ENCODE results near the gene C11orf98. TPM values are rescaled to one million over a fixed set of nuclear protein-coding genes. Genes with fewer than 3 reads are reported as not detected.

Gene C11orf98
- total and polyA plus RNA-seq, 2 of the 13 experiments (the other 11 are each of a cell fraction or from before 2014, with no cell fraction given) = 30.4 to 91.8 TPM

- TF ChIP-seq ZBTB49 (CRISPR knock-in tag; IDR thresholded peaks at IDR 0.05; ENCODE audit: borderline replicate concordance) = no peak
- TF ChIP-seq ATAD3A (CRISPR knock-in tag; IDR thresholded peaks at IDR 0.05) = no peak
- TF ChIP-seq GTF2F1 (IDR thresholded peaks at IDR 0.05; ENCODE audit: low read length) = no peak
- peak; percentile 68 for TF ChIP-seq ZBTB38 (CRISPR knock-in tag; IDR thresholded peaks at IDR 0.05)
- no peak; the same call in 1 of the 2 replicates for TF ChIP-seq ZNF362 (CRISPR knock-in tag; IDR thresholded peaks at IDR 0.05; ENCODE audit: borderline replicate concordance)
- TF ChIP-seq STAG1 (CRISPR knock-in tag; IDR thresholded peaks at IDR 0.05) = 0 out of 2 replicates have a peak, but pooled peaks have one; percentile 4
- 0 out of 2 replicates have a peak, but pooled peaks have one; percentile 35 for TF ChIP-seq ZNF672 (CRISPR knock-in tag; IDR thresholded peaks at IDR 0.05)
- TF ChIP-seq HOMEZ (CRISPR knock-in tag; IDR thresholded peaks at IDR 0.05; ENCODE audit: low read depth) = 0 out of 2 replicates have a peak, but pooled peaks have one; percentile 21
- TF ChIP-seq GTF3A (CRISPR knock-in tag; conservative IDR thresholded peaks at IDR 0.05) = no peak
- peak; percentile 69; the same call in 1 of the 2 replicates for TF ChIP-seq ZNF766 (CRISPR knock-in tag; IDR thresholded peaks at IDR 0.05; ENCODE audit: borderline replicate concordance)
- TF ChIP-seq ATF7-NPFF (CRISPR knock-in tag; IDR thresholded peaks at IDR 0.05; ENCODE audit: low read depth) = no peak; the same call in none of the 2 replicates
- TF ChIP-seq PHB2 (IDR thresholded peaks at IDR 0.05; ENCODE audit: partially characterized antibody) = no peak
- TF ChIP-seq MTF2 (CRISPR knock-in tag; IDR thresholded peaks at IDR 0.05; ENCODE audit: borderline replicate concordance) = no peak
- peak; percentile 67; the same call in 1 of the 2 replicates for TF ChIP-seq ZFP82 (CRISPR knock-in tag; IDR thresholded peaks at IDR 0.05; ENCODE audit: borderline replicate concordance)
- TF ChIP-seq HIC2 (CRISPR knock-in tag; IDR thresholded peaks at IDR 0.05; ENCODE audit: low read depth) = no peak
- no peak for TF ChIP-seq CENPX (CRISPR knock-in tag; IDR thresholded peaks at IDR 0.05)
- TF ChIP-seq GABPB1 (CRISPR knock-in tag; IDR thresholded peaks at IDR 0.05) = peak; percentile 92
- no peak for TF ChIP-seq CEBPZ (IDR thresholded peaks at IDR 0.05; ENCODE audit: low read length)
- TF ChIP-seq FLYWCH1 (CRISPR knock-in tag; IDR thresholded peaks at IDR 0.05) = no peak
These were observed 6.8 kb upstream of the C11orf98 start, which contains the start of the genes LBHD1 and UQCC3 (continued) for GRCh38 chr11:62671608-62672389.

Measured in HepG2 (cell line).